HEK293T (cell line): ENCODE results near the gene ELMO2.

ENCODE experiments used
- CTCF ChIA-PET: fragments of 350-600 bp; formaldehyde crosslinking; extraction: SDS; loops from one replicate; lab custom pipeline; 2021; ENCODE audit warnings: antibody characterized with exemption, inconsistent platforms; lab: Yijun Ruan, JAX
- POLR2A ChIA-PET: fragments of 350-600 bp; formaldehyde crosslinking; extraction: SDS; loops from one replicate; lab custom pipeline; 2020; ENCODE audit warnings: antibody characterized with exemption, inconsistent platforms; lab: Yijun Ruan, JAX
- DNase-seq: peaks from one replicate; pipeline ENCODE4 v3.0.0; 2012; ENCODE audit warnings: mixed read lengths; ENCODE audit errors: extremely low spot score
- ARNT ChIP-seq: fragments of 450-650 bp; IDR thresholded peaks from 2 replicates; pipeline ENCODE4 v1.6.1; 2017; ENCODE audit warnings: mild to moderate bottlenecking
- BHLHE40 ChIP-seq: fragments of 450-650 bp; IDR thresholded peaks from 2 replicates; pipeline ENCODE4 v1.6.1; 2016; ENCODE audit warnings: mild to moderate bottlenecking, moderate library complexity, borderline replicate concordance
- CTBP1 ChIP-seq: fragments of 450-650 bp; IDR thresholded peaks from 2 replicates; pipeline ENCODE4 v1.6.1; 2016; ENCODE audit warnings: borderline replicate concordance
- ELF4 ChIP-seq: fragments of 450-650 bp; IDR thresholded peaks from 2 replicates; pipeline ENCODE4 v1.6.1; 2017; ENCODE audit warnings: antibody characterized with exemption
- FOXA1 ChIP-seq: fragments of 450-650 bp; IDR thresholded peaks from 2 replicates; pipeline ENCODE4 v1.6.1; 2016; ENCODE audit warnings: mild to moderate bottlenecking
- FOXK2 ChIP-seq: fragments of 450-650 bp; IDR thresholded peaks from 2 replicates; pipeline ENCODE4 v1.6.1; 2016; ENCODE audit warnings: mild to moderate bottlenecking
- FOXM1 ChIP-seq: fragments of 450-650 bp; IDR thresholded peaks from 2 replicates; pipeline ENCODE4 v1.6.1; 2017; ENCODE audit warnings: mild to moderate bottlenecking, borderline replicate concordance
- HDGF ChIP-seq: fragments of 450-650 bp; IDR thresholded peaks from 2 replicates; pipeline ENCODE4 v1.6.1; 2017; ENCODE audit warnings: antibody characterized with exemption, borderline replicate concordance
- L3MBTL2 ChIP-seq: fragments of 450-650 bp; conservative IDR thresholded peaks from 2 replicates; pipeline ENCODE4 v1.6.1; 2016; ENCODE audit warnings: mild to moderate bottlenecking
- LEF1 ChIP-seq: fragments of 450-650 bp; IDR thresholded peaks from 2 replicates; pipeline ENCODE4 v1.6.1; 2017; ENCODE audit warnings: mild to moderate bottlenecking, borderline replicate concordance
- NFRKB ChIP-seq: fragments of 450-650 bp; IDR thresholded peaks from 2 replicates; pipeline ENCODE4 v1.6.1; 2016; ENCODE audit warnings: mild to moderate bottlenecking, moderate library complexity
- SP1 ChIP-seq: fragments of 450-650 bp; IDR thresholded peaks from 2 replicates; pipeline ENCODE4 v1.6.1; 2017
- SUZ12 ChIP-seq: fragments of 450-650 bp; IDR thresholded peaks from 2 replicates; pipeline ENCODE4 v1.6.1; 2016; ENCODE audit warnings: mild to moderate bottlenecking
- TARDBP ChIP-seq: fragments of 450-650 bp; IDR thresholded peaks from 2 replicates; pipeline ENCODE4 v1.6.1; 2016
- ZNF384 ChIP-seq: fragments of 450-650 bp; IDR thresholded peaks from 2 replicates; pipeline ENCODE4 v1.6.1; 2016
- TF ChIP-seq, protein P1 (sequence below): fragments of 450-650 bp; IDR thresholded peaks from 2 replicates; pipeline ENCODE4 v1.6.1; 2016

ELMO2 gene

DNA sequence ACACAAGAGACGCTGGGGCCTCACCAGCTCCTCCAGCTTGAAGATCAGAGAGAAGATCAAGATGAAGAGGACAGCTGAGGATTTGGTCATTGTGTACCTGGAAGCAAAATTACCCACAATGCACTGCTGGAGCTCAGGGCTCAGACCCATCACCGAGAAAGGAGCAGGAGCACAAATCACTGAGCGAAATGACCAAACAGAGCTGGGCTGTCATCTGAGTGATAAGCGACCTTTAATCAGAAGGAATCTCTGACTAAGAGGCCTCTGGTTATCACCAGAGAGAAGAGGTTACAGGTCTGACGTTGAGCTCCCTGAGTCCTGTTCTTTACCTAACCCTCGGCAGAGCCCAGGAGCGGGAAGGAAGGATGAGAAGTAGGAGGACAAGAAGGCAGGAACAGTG lies 50.6 kb downstream of the ELMO2 start:
- DNase-seq: no peak
- TF ChIP-seq NFRKB: no peak
- no peak for TF ChIP-seq CTBP1
- TF ChIP-seq BHLHE40: no peak
- no peak for TF ChIP-seq SP1
- TF ChIP-seq FOXA1: no peak
- TF ChIP-seq L3MBTL2: no peak
- TF ChIP-seq LEF1: no peak
- TF ChIP-seq SUZ12: no peak
- no peak for TF ChIP-seq HDGF
- TF ChIP-seq ZNF384: no peak
- TF ChIP-seq ELF4: no peak
- no peak for TF ChIP-seq FOXM1
- no peak for TF ChIP-seq FOXK2
- no peak for TF ChIP-seq ARNT
- TF ChIP-seq TARDBP: no peak
- TF ChIP-seq, protein P1, sequence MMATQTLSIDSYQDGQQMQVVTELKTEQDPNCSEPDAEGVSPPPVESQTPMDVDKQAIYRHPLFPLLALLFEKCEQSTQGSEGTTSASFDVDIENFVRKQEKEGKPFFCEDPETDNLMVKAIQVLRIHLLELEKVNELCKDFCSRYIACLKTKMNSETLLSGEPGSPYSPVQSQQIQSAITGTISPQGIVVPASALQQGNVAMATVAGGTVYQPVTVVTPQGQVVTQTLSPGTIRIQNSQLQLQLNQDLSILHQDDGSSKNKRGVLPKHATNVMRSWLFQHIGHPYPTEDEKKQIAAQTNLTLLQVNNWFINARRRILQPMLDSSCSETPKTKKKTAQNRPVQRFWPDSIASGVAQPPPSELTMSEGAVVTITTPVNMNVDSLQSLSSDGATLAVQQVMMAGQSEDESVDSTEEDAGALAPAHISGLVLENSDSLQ: no peak
- ChIA-PET POLR2A (interaction anchor here (3.9 kb wide), 1 partner anchor 8 kb away, joined by 28 read pairs; no protein-coding TSS in a partner anchor), CTCF (no interaction called here)

GRCh38 chr20:46354920-46355654 lies 51.3 kb downstream of the ELMO2 start:
- no peak for DNase-seq
- TF ChIP-seq BHLHE40 (no peak), SP1 (no peak), L3MBTL2 (no peak), SUZ12 (no peak), CTBP1 (no peak), FOXA1 (no peak), FOXM1 (no peak), ZNF384 (no peak), HDGF (no peak), NFRKB (no peak), TARDBP (no peak), ARNT (no peak), FOXK2 (no peak), ELF4 (no peak), LEF1 (no peak)
- TF ChIP-seq, protein P1: no peak
- ChIA-PET POLR2A (interaction anchor here (3.9 kb wide), 1 partner anchor 9 kb away, joined by 28 read pairs; no protein-coding TSS in a partner anchor), CTCF (no interaction called here)

GRCh38 chr20:46354207-46354555 lies 52.2 kb downstream of the ELMO2 start:
- ChIA-PET CTCF (no interaction called here), POLR2A (interaction anchor here (3.9 kb wide), 1 partner anchor 10 kb away, joined by 28 read pairs; no protein-coding TSS in a partner anchor)
- DNase-seq: no peak
- TF ChIP-seq CTBP1 (no peak), FOXM1 (no peak), TARDBP (no peak), NFRKB (no peak), LEF1 (no peak), BHLHE40 (no peak), ARNT (no peak), FOXK2 (no peak), FOXA1 (no peak), ELF4 (no peak), ZNF384 (no peak)

- CTCF ChIA-PET: no interaction called here
- no peak for DNase-seq
- TF ChIP-seq NFRKB (no peak), CTBP1 (no peak), L3MBTL2 (no peak), FOXM1 (no peak), ZNF384 (no peak), TARDBP (no peak), FOXA1 (no peak), SP1 (no peak), LEF1 (no peak)
- TF ChIP-seq, protein P1: no peak
- POLR2A ChIA-PET: interaction anchor here (3.9 kb wide), 1 partner anchor 10 kb away, joined by 28 read pairs; no protein-coding TSS in a partner anchor
Measured at GRCh38 chr20:46353500-46354206, 52.8 kb downstream of the ELMO2 start.

DNA sequence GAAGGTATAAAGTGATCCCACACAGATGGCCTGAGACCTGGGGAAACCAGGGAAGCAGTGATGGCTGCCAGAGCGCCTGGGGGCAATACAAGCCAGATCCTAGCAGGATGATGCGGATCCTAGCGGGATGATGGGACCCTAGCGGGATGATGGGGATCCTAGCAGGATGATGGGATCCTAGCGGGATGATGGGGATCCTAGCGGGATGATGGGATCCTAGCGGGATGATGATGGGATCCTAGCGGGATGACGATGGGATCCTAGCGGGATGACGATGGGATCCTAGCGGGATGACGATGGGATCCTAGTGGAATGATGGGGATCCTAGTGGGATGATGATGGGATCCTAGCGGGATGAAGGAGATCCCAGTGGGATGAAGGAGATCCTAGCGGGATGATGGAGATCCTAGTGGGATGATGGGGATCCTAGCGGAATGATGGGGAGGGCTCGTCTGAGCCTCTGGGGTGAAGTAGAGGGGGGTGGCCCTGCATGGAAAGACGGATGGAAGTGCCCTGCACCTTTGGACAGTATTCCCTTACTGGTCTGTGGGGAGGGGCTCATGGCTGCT lies 54.0 kb downstream of the ELMO2 start:
- ChIA-PET CTCF (no interaction called here), POLR2A (interaction anchor here (3.9 kb wide), 1 partner anchor 12 kb away, joined by 28 read pairs; no protein-coding TSS in a partner anchor)
- TF ChIP-seq NFRKB: no peak
- no peak for TF ChIP-seq TARDBP
- TF ChIP-seq ELF4: no peak
- TF ChIP-seq BHLHE40: no peak
- no peak for TF ChIP-seq FOXK2
- no peak for TF ChIP-seq ARNT
- TF ChIP-seq SP1: no peak
- no peak for TF ChIP-seq FOXM1
- TF ChIP-seq LEF1: no peak
- no peak for TF ChIP-seq ZNF384
- TF ChIP-seq, protein P1: no peak
- TF ChIP-seq FOXA1: no peak
- TF ChIP-seq SUZ12: no peak
- TF ChIP-seq L3MBTL2: no peak
- TF ChIP-seq HDGF: no peak
- TF ChIP-seq CTBP1: no peak
- no peak for DNase-seq
